Measurements from ENCODE around the gene RABGAP1.

Gene RABGAP1

DNA sequence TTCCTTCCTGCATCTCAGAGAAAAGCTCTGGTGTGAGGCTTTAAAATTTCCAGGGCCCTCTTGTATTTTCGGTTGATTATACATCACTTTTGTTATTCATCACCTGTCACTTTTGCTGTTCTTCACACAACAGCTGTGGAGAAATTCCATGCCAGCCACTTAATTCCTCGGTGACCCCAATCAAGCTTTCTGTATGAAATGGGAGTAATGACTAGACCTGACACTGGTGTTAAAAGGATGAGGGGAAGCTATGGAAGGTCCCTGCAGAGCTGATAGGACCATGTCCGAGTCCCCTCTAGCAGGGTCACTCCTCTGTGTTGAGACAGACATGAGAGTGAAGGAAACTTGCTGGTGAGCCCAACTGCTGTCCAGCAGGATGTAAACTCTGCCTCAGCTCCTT is 152.3 kb downstream of the RABGAP1 start:
- Histone ChIP-seq H3K79me1 (replicated peaks; ENCODE audit: low read length, poor library complexity, severe bottlenecking) (peaks cover 10% of the 10 kb centered on the region), H2BK120ac (ENCODE audit: low read depth, low read length) (no peak overlapping the region), H3K23ac (ENCODE audit: low read length in 2 of 2) (no peak overlapping the region), H4K91ac (ENCODE audit: low read length) (no peak overlapping the region), H2AFZ (ENCODE audit: low read depth, low read length) (no peak overlapping the region), H3K27ac (ENCODE audit: low read length, poor library complexity, severe bottlenecking) (no peak overlapping the region), H2BK12ac (ENCODE audit: low read length in 2 of 2) (no peak overlapping the region), H2BK15ac (ENCODE audit: low read depth, poor library complexity, severe bottlenecking) (no peak overlapping the region), H3K18ac (ENCODE audit: low read depth in 1 of 2, low read length in 2 of 2) (no peak overlapping the region), H3K4me3 (ENCODE audit: insufficient read depth in 1 of 2, low read depth in 1 of 2, low read length in 2 of 2) (no peak overlapping the region), H3K36me3 (ENCODE audit: control insufficient read depth in 1 of 2, insufficient read depth in 2 of 2, low read depth in 1 of 2, low read length in 2 of 2) (peaks cover 18 to 91% of the 10 kb centered on the region in 2 experiments), H3K9ac (ENCODE audit: low read length) (no peak overlapping the region), H4K8ac (ENCODE audit: low read length) (no peak overlapping the region), H2BK5ac (ENCODE audit: low read depth, low read length, poor library complexity, severe bottlenecking) (no peak overlapping the region), H3K27me3 (ENCODE audit: control insufficient read depth in 1 of 2, insufficient read depth in 1 of 2, low read length in 2 of 2) (no peaks in the 10 kb centered on the region), H2AK5ac (ENCODE audit: low read length, severe bottlenecking) (no peak overlapping the region), H3K4me1 (ENCODE audit: control insufficient read depth, insufficient read depth, low read depth, low read length) (no peaks in the 10 kb centered on the region), H3K9me3 (ENCODE audit: control insufficient read depth, low read length) (no peaks in the 10 kb centered on the region), H3K4me2 (ENCODE audit: low read length, poor library complexity, severe bottlenecking) (no peak overlapping the region), H3K4ac (ENCODE audit: low read depth in 1 of 2, low read length in 2 of 2) (no peak overlapping the region), H3K14ac (ENCODE audit: low read length in 2 of 2) (no peak overlapping the region)
- DNase-seq = no peak
- WGBS = 80% methylated on average over 3 of the region's 3 CpGs

GRCh38 chr9:123096987-123097386 is 156.2 kb downstream of the RABGAP1 start:
- Histone ChIP-seq H2AK5ac (ENCODE audit: low read length, severe bottlenecking) (no peak overlapping the region), H3K27me3 (ENCODE audit: control insufficient read depth in 1 of 2, insufficient read depth in 1 of 2, low read length in 2 of 2) (no peaks in the 10 kb centered on the region), H3K36me3 (ENCODE audit: control insufficient read depth in 1 of 2, insufficient read depth in 2 of 2, low read depth in 1 of 2, low read length in 2 of 2) (peaks cover 27 to 91% of the 10 kb centered on the region in 2 experiments), H3K27ac (ENCODE audit: low read length, poor library complexity, severe bottlenecking) (no peak overlapping the region), H3K4ac (ENCODE audit: low read depth in 1 of 2, low read length in 2 of 2) (no peak overlapping the region), H3K9me3 (ENCODE audit: control insufficient read depth, low read length) (no peaks in the 10 kb centered on the region), H3K79me1 (replicated peaks; ENCODE audit: low read length, poor library complexity, severe bottlenecking) (peaks cover 15% of the 10 kb centered on the region), H3K18ac (ENCODE audit: low read depth in 1 of 2, low read length in 2 of 2) (no peak overlapping the region), H2BK12ac (ENCODE audit: low read length in 2 of 2) (no peak overlapping the region), H3K9ac (ENCODE audit: low read length) (no peak overlapping the region), H4K91ac (ENCODE audit: low read length) (no peak overlapping the region), H3K14ac (ENCODE audit: low read length in 2 of 2) (no peak overlapping the region), H3K4me2 (ENCODE audit: low read length, poor library complexity, severe bottlenecking) (no peak overlapping the region), H2AFZ (ENCODE audit: low read depth, low read length) (no peak overlapping the region), H4K8ac (ENCODE audit: low read length) (no peak overlapping the region), H3K4me1 (ENCODE audit: control insufficient read depth, insufficient read depth, low read depth, low read length) (peaks cover 7% of the 10 kb centered on the region), H3K4me3 (ENCODE audit: insufficient read depth in 1 of 2, low read depth in 1 of 2, low read length in 2 of 2) (no peak overlapping the region), H2BK15ac (ENCODE audit: low read depth, poor library complexity, severe bottlenecking) (no peak overlapping the region), H2BK5ac (ENCODE audit: low read depth, low read length, poor library complexity, severe bottlenecking) (no peak overlapping the region), H2BK120ac (ENCODE audit: low read depth, low read length) (no peak overlapping the region), H3K23ac (ENCODE audit: low read length in 2 of 2) (no peak overlapping the region)
- 85% methylated on average over 2 of the region's 3 CpGs for WGBS
- no peak for DNase-seq

DNA sequence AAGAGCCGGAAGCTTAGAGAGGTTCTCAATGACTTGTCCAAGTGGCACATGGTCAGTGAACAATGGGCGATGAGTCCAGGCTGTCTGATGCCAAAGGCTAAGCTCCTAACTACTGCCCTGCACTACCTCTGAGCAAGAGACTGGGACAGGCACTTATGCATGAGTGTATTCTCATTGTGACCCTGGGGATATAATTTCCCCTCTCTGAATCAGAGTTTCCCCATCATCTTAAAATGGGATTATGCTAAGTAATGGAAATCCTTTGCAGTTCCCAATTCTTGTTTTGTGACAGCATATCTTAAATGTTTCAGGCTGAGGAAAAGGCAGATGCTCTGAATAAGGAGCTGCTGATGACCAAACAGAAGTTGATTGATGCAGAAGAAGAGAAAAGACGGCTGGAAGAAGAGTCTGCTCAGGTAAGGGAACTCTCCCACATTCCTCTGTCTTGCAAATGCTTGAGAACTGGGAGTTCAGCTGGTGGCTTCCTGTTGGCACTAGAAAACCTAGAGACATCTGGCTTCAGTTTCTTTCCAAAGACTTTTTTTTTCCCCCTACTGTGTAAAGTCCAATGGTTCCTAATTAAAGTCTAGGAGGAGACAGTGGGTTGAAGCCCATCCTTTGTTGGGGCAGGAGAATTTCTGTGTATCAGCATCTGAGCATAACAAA is 156.7 kb downstream of the RABGAP1 start:
- no peak overlapping the region for H3K14ac ChIP-seq (ENCODE audit: low read length in 2 of 2)
- H3K23ac ChIP-seq (ENCODE audit: low read length in 2 of 2) = no peak overlapping the region
- no peak overlapping the region for H4K8ac ChIP-seq (ENCODE audit: low read length)
- no peak overlapping the region for H3K18ac ChIP-seq (ENCODE audit: low read depth in 1 of 2, low read length in 2 of 2)
- H3K4me2 ChIP-seq (ENCODE audit: low read length, poor library complexity, severe bottlenecking) = no peak overlapping the region
- peaks cover 31 to 91% of the 10 kb centered on the region in 2 experiments for H3K36me3 ChIP-seq (ENCODE audit: control insufficient read depth in 1 of 2, insufficient read depth in 2 of 2, low read depth in 1 of 2, low read length in 2 of 2)
- H3K4ac ChIP-seq (ENCODE audit: low read depth in 1 of 2, low read length in 2 of 2) = no peak overlapping the region
- no peak overlapping the region for H2BK120ac ChIP-seq (ENCODE audit: low read depth, low read length)
- H3K27me3 ChIP-seq (ENCODE audit: control insufficient read depth in 1 of 2, insufficient read depth in 1 of 2, low read length in 2 of 2) = no peaks in the 10 kb centered on the region
- 91% methylated on average over 3 of the region's 3 CpGs for WGBS
- H3K4me3 ChIP-seq (ENCODE audit: insufficient read depth in 1 of 2, low read depth in 1 of 2, low read length in 2 of 2) = no peak overlapping the region
- no peak overlapping the region for H2BK15ac ChIP-seq (ENCODE audit: low read depth, poor library complexity, severe bottlenecking)
- no peaks in the 10 kb centered on the region for H3K9me3 ChIP-seq (ENCODE audit: control insufficient read depth, low read length)
- peaks cover 10% of the 10 kb centered on the region for H3K4me1 ChIP-seq (ENCODE audit: control insufficient read depth, insufficient read depth, low read depth, low read length)
- H2BK5ac ChIP-seq (ENCODE audit: low read depth, low read length, poor library complexity, severe bottlenecking) = no peak overlapping the region
- no peak overlapping the region for H4K91ac ChIP-seq (ENCODE audit: low read length)
- H3K27ac ChIP-seq (ENCODE audit: low read length, poor library complexity, severe bottlenecking) = no peak overlapping the region
- no peak overlapping the region for H2BK12ac ChIP-seq (ENCODE audit: low read length in 2 of 2)
- no peak for DNase-seq
- H3K9ac ChIP-seq (ENCODE audit: low read length) = no peak overlapping the region
- no peak overlapping the region for H2AFZ ChIP-seq (ENCODE audit: low read depth, low read length)
- H2AK5ac ChIP-seq (ENCODE audit: low read length, severe bottlenecking) = no peak overlapping the region
- peaks cover 13% of the 10 kb centered on the region for H3K79me1 ChIP-seq (replicated peaks; ENCODE audit: low read length, poor library complexity, severe bottlenecking)

DNA sequence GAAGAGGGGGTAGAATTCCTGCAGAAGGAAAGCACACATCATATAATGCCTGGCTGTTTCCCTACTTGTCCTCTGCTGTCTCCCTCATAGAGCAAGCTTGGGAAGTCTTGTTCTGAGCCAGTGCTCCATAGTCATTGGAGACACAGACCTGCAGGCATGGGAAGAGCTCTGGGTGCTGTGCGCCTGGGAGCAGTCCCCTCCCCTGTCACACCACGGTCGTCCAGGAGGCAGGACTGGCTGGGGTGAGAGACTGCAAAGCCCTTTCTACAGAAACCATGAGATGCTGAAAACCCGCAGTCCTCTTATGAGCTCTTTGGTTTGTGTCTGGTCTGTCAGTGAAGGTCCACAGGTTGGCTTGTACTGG is 157.3 kb downstream of the RABGAP1 start:
- no peak overlapping the region for H3K18ac ChIP-seq (ENCODE audit: low read depth in 1 of 2, low read length in 2 of 2)
- peaks cover 13% of the 10 kb centered on the region for H3K4me1 ChIP-seq (ENCODE audit: control insufficient read depth, insufficient read depth, low read depth, low read length)
- no peak overlapping the region for H2AFZ ChIP-seq (ENCODE audit: low read depth, low read length)

More for the DNA sequence above, 157.3 kb downstream of the RABGAP1 start:
- Histone ChIP-seq H3K27me3 (ENCODE audit: control insufficient read depth in 1 of 2, insufficient read depth in 1 of 2, low read length in 2 of 2) (no peaks in the 10 kb centered on the region), H3K36me3 (ENCODE audit: control insufficient read depth in 1 of 2, insufficient read depth in 2 of 2, low read depth in 1 of 2, low read length in 2 of 2) (peaks cover 30 to 91% of the 10 kb centered on the region in 2 experiments), H3K79me1 (replicated peaks; ENCODE audit: low read length, poor library complexity, severe bottlenecking) (peaks cover 11% of the 10 kb centered on the region), H2BK5ac (ENCODE audit: low read depth, low read length, poor library complexity, severe bottlenecking) (no peak overlapping the region), H2AK5ac (ENCODE audit: low read length, severe bottlenecking) (no peak overlapping the region), H4K91ac (ENCODE audit: low read length) (no peak overlapping the region), H3K23ac (ENCODE audit: low read length in 2 of 2) (no peak overlapping the region), H2BK15ac (ENCODE audit: low read depth, poor library complexity, severe bottlenecking) (no peak overlapping the region), H3K14ac (ENCODE audit: low read length in 2 of 2) (no peak overlapping the region), H3K4me2 (ENCODE audit: low read length, poor library complexity, severe bottlenecking) (no peak overlapping the region), H3K27ac (ENCODE audit: low read length, poor library complexity, severe bottlenecking) (no peak overlapping the region), H3K9me3 (ENCODE audit: control insufficient read depth, low read length) (no peaks in the 10 kb centered on the region), H4K8ac (ENCODE audit: low read length) (no peak overlapping the region), H3K9ac (ENCODE audit: low read length) (no peak overlapping the region), H2BK120ac (ENCODE audit: low read depth, low read length) (no peak overlapping the region), H3K4ac (ENCODE audit: low read depth in 1 of 2, low read length in 2 of 2) (no peak overlapping the region), H2BK12ac (ENCODE audit: low read length in 2 of 2) (no peak overlapping the region), H3K4me3 (ENCODE audit: insufficient read depth in 1 of 2, low read depth in 1 of 2, low read length in 2 of 2) (no peak overlapping the region)
- DNase-seq = no peak
- WGBS = 71% methylated on average over 4 of the region's 4 CpGs

All from mesenchymal stem cell (in vitro differentiated cells and primary cell).